Peyer's patch (tissue), 4 donors: Measurements from ENCODE around the gene NLGN1. TPM values are rescaled to one million over a fixed set of nuclear protein-coding genes. Genes with fewer than 3 reads are reported as not detected.

ENCODE experiments used
- small RNA-seq, 2 donors: library from RNA; depleted of rRNA; stranded (forward); fragments of <200 nt; gene quantifications; one replicate each; pipeline ENCODE3, GENCODE V24; 2016
- total RNA-seq, 4 donors: library from RNA; depleted of rRNA; stranded (reverse); fragments of >200 nt; gene quantifications; one replicate each; pipeline ENCODE4 v1.1.0, GENCODE V29; 2016

NLGN1 gene
- total RNA-seq, 4 donors from 2014 or later = 0.18 to 3.3 (median 1.3) TPM

Small RNA genes lying within 50 kb of the gene (small RNA-seq; reads per million reads assigned to genes)
- gene RN7SKP234 = 0 to 0.06 reads per million in 2 donors
